A204.1 (cell line): ENCODE data around the gene GGT1.
"Not testable (repeated sequence)": the region's sequence is repeated elsewhere in the genome, so short reads cannot be mapped to it uniquely, and the experiment has no call there.

ENCODE experiments used
- FAIRE-seq: peaks from 2 replicates; lab custom pipeline; 2012; peaks lifted over from hg19 to GRCh38; lab: Jason Lieb, UNC

GGT1 gene

GRCh38 chr22:24642307-24642706 is 39.3 kb downstream of the GGT1 start:
- FAIRE-seq = not testable (repeated sequence)

- not testable (repeated sequence) for FAIRE-seq
Observed at GRCh38 chr22:24644409-24644808, 41.4 kb downstream of the GGT1 start.

- not testable (repeated sequence) for FAIRE-seq
Observed at GRCh38 chr22:24645408-24646399, 42.7 kb downstream of the GGT1 start.

GRCh38 chr22:24646756-24647155 is 43.8 kb downstream of the GGT1 start:
- not testable (repeated sequence) for FAIRE-seq

GRCh38 chr22:24649371-24649770 is 46.4 kb downstream of the GGT1 start:
- FAIRE-seq = not testable (repeated sequence)

GRCh38 chr22:24650884-24651283 is 47.9 kb downstream of the GGT1 start:
- not testable (repeated sequence) for FAIRE-seq

- not testable (repeated sequence) for FAIRE-seq
Observed at GRCh38 chr22:24665395-24665794, 62.4 kb downstream of the GGT1 start.

- not testable (repeated sequence) for FAIRE-seq
Observed at GRCh38 chr22:24667904-24668303, 64.9 kb downstream of the GGT1 start.

GRCh38 chr22:24672532-24672931 is 69.5 kb downstream of the GGT1 start:
- FAIRE-seq = not testable (repeated sequence)
